GM12878 (cell line): ENCODE results near the gene TARBP1. TPM values are rescaled to one million over a fixed set of nuclear protein-coding genes. Genes with fewer than 3 reads are reported as not detected.

Source experiments
- ATAC-seq: fragments of 200-7000 bp; cut with Tn5 transposase; 3 replicates; pipeline ENCODE4 v1.9.1; 2020; ENCODE audit warnings: mild to moderate bottlenecking, moderate library complexity
- BruUV-seq: library from RNA; stranded (reverse); fragments of 400-500 nt; replicated peaks from 2 replicates; lab custom pipeline; 2021; lab: Mats Ljungman, UMichigan
- CTCF ChIA-PET: fragments of 300-600 bp; sonication (Branson Sonifier 250); formaldehyde crosslinking; extraction: SDS; loops from one replicate; lab custom pipeline; 2021; ENCODE audit warnings: inconsistent platforms; lab: Yijun Ruan, JAX
- POLR2A ChIA-PET: fragments of 350-600 bp; formaldehyde crosslinking; extraction: SDS; loops from one replicate; lab custom pipeline; 2021; ENCODE audit warnings: inconsistent platforms; lab: Charles Lee
- RAD21 ChIA-PET: fragments of 300-600 bp; sonication (Branson Sonifier 250); formaldehyde crosslinking; loops from one replicate; lab custom pipeline; 2023; ENCODE audit warnings: antibody characterized with exemption; ENCODE audit not compliant: unreplicated experiment; lab: Charles Lee
- SMC1A ChIA-PET: fragments of 300-600 bp; sonication (Branson Sonifier 250); formaldehyde crosslinking; loops from one replicate; lab custom pipeline; 2023; ENCODE audit not compliant: unreplicated experiment, uncharacterized antibody; lab: Charles Lee
- DNase-seq: peaks from one replicate; pipeline ENCODE4 v3.0.0-alpha.2; 2011; ENCODE audit warnings: low read depth, low spot score
- FAIRE-seq: peaks from 3 replicates; lab custom pipeline; 2011; peaks lifted over from hg19 to GRCh38; lab: Jason Lieb, UNC
- H2AFZ ChIP-seq: 2 replicates; pipeline ENCODE4 v1.6.0; 2011; ENCODE audit warnings: low read depth, low read length, control low read depth; ENCODE audit not compliant: control insufficient read depth
- H3K27ac ChIP-seq: 2 replicates; pipeline ENCODE4 v1.5.1; 2011; ENCODE audit warnings: control low read depth; ENCODE audit not compliant: control insufficient read depth, insufficient read depth
- H3K27me3 ChIP-seq, 2 experiments: replicated peaks in 1 of 2; 2 replicates each; pipeline versions ENCODE4 v1.6.0 to v1.6.1; 2011; ENCODE audit warnings: low read length in 1 of 2; ENCODE audit not compliant: control insufficient read depth in 2 of 2, insufficient read depth in 2 of 2
- H3K36me3 ChIP-seq, 2 experiments: 2 replicates each; pipeline ENCODE4 v1.5.1; 2011; ENCODE audit warnings: low read length in 1 of 2; ENCODE audit not compliant: control insufficient read depth in 2 of 2, insufficient read depth in 2 of 2
- H3K4me1 ChIP-seq: 2 replicates; pipeline ENCODE4 v1.6.1; 2011; ENCODE audit warnings: mild to moderate bottlenecking, low read length, moderate library complexity, mixed read lengths; ENCODE audit not compliant: control insufficient read depth, insufficient read depth
- H3K4me2 ChIP-seq: 2 replicates; pipeline ENCODE4 v1.6.0; 2011; ENCODE audit warnings: control low read depth; ENCODE audit not compliant: control insufficient read depth, insufficient read depth
- H3K4me3 ChIP-seq: fragments of 200-600 bp; sonication (generic); 2 replicates; pipeline ENCODE4 v1.5.1; 2016
- H3K79me2 ChIP-seq: 2 replicates; pipeline ENCODE4 v1.6.0; 2011; ENCODE audit warnings: low read length; ENCODE audit not compliant: control insufficient read depth, insufficient read depth
- H3K9ac ChIP-seq: 2 replicates; pipeline ENCODE4 v1.8.0; 2011; ENCODE audit warnings: low read length, control low read depth, mixed read lengths; ENCODE audit not compliant: control insufficient read depth, insufficient read depth
- H3K9me3 ChIP-seq: replicated peaks from 3 replicates; pipeline ENCODE4 v1.5.1; 2011; ENCODE audit warnings: mild to moderate bottlenecking, low read length; ENCODE audit not compliant: control insufficient read depth, insufficient read depth
- H4K20me1 ChIP-seq: 2 replicates; pipeline ENCODE4 v1.6.0; 2011; ENCODE audit not compliant: control insufficient read depth, insufficient read depth
- BACH1 ChIP-seq: fragments of 450-650 bp; IDR thresholded peaks from 2 replicates; pipeline ENCODE4 v1.6.1; 2017; ENCODE audit warnings: mild to moderate bottlenecking, borderline replicate concordance
- EED ChIP-seq: sonication (generic); IDR thresholded peaks from 2 replicates; pipeline ENCODE4 v1.6.1; 2016; ENCODE audit warnings: antibody characterized with exemption, low read depth
- IKZF1 ChIP-seq: fragments of 450-650 bp; conservative IDR thresholded peaks from 2 replicates; pipeline ENCODE4 v1.6.1; 2017; ENCODE audit warnings: antibody characterized with exemption, mild to moderate bottlenecking
- IKZF2 ChIP-seq, 2 experiments: fragments of 450-650 bp; IDR thresholded peaks; 2 replicates each; pipeline ENCODE4 v1.6.1; 2017; ENCODE audit warnings: mild to moderate bottlenecking in 2 of 2, moderate library complexity in 2 of 2
- MEF2B ChIP-seq: fragments of 450-650 bp; IDR thresholded peaks from 2 replicates; pipeline ENCODE4 v1.6.1; 2018; ENCODE audit warnings: mild to moderate bottlenecking, moderate library complexity; ENCODE audit not compliant: partially characterized antibody, poor library complexity, severe bottlenecking
- RELB ChIP-seq: fragments of 450-650 bp; IDR thresholded peaks from 2 replicates; pipeline ENCODE4 v1.6.1; 2017; ENCODE audit warnings: low read depth, mild to moderate bottlenecking, moderate library complexity
- RUNX3 ChIP-seq: IDR thresholded peaks from 2 replicates; pipeline ENCODE4 v1.6.1; 2012; ENCODE audit warnings: low read length, inconsistent platforms
- SMARCA5 ChIP-seq: fragments of 450-650 bp; IDR thresholded peaks from 2 replicates; pipeline ENCODE4 v1.6.1; 2017; ENCODE audit warnings: mild to moderate bottlenecking
- SPI1 ChIP-seq: IDR thresholded peaks from 2 replicates; pipeline ENCODE4 v1.6.1; 2011; ENCODE audit warnings: low read depth, mild to moderate bottlenecking, low read length, moderate library complexity, borderline replicate concordance; ENCODE audit not compliant: insufficient read depth
- STAT3 ChIP-seq: IDR thresholded peaks from 2 replicates; pipeline ENCODE4 v1.6.1; 2011; ENCODE audit warnings: low read depth, low read length, improper control_type of control experiment
- ZNF592 ChIP-seq: fragments of 450-650 bp; IDR thresholded peaks from 2 replicates; pipeline ENCODE4 v1.6.1; 2017; ENCODE audit warnings: mild to moderate bottlenecking, moderate library complexity
- ZNF687 ChIP-seq: fragments of 450-650 bp; IDR thresholded peaks from 2 replicates; pipeline ENCODE4 v1.6.1; 2017; ENCODE audit warnings: mild to moderate bottlenecking, moderate library complexity
- WGBS: methylation state at CpG from one replicate; pipeline ENCODE4 v1.1.6; 2016; ENCODE audit warnings: low lambda C conversion rate; ENCODE audit not compliant: insufficient replicate concordance, insufficient coverage; ENCODE audit errors: missing lambda C conversion rate; 5-methylcytosine and 5-hydroxymethylcytosine counted together
- in situ Hi-C: fragments of 300-500 bp; cut with MboI; formaldehyde crosslinking; loops from 9 replicates; pipeline ENCODE4 v1.14.3; 2018; ENCODE audit warnings: mixed read lengths
- intact Hi-C: fragments of 100-400 bp; cut with micrococcal nuclease; formaldehyde crosslinking; loops from one replicate; pipeline ENCODE4 v1.14.2; 2022; ENCODE audit not compliant: unreplicated experiment
- polyA plus RNA-seq, 11 experiments: library from polyadenylated mRNA; depleted of rRNA in 4 of 11; unstranded in 6 of 11; stranded (reverse) in 5 of 11; fragments of >200 nt; fragmentation: Nextera tagmentation in 4 of 11; fragmentation: Illumina TruSeq in 1 of 11; extraction: Ambion mirVana in 4 of 11; extraction: Trizol in 1 of 11; gene quantifications; 1 replicate in 1 of 11; 2 replicates in 10 of 11; pipeline versions ENCODE4 v1.2.1 to v1.2.3, GENCODE V29; 2011 to 2016; ENCODE audit warnings: inconsistent platforms in 2 of 11, missing spikeins in 2 of 11, low read depth in 1 of 11
- total RNA-seq, 4 experiments: library from RNA; depleted of rRNA in 3 of 4; stranded (reverse); fragments of >200 nt in 3 of 4; fragmentation: Illumina TruSeq in 1 of 4; extraction: Trizol in 1 of 4; gene quantifications; 2 replicates each; pipeline versions ENCODE4 v1.2.1 to v1.2.3, GENCODE V29; 2013 to 2021

Gene TARBP1
- total and polyA plus RNA-seq, 10 of the 15 experiments (the other 5 are each of a cell fraction or from before 2014, with no cell fraction given) = 10.8 to 94.4 (median 35.3) TPM

GRCh38 chr1:234473118-234473517, 5.9 kb downstream of the TARBP1 start:
- H2AFZ ChIP-seq = peak overlapping the region; percentile 50
- peaks cover 21% of the 10 kb centered on the region for H3K4me1 ChIP-seq
- H3K4me3 ChIP-seq = peak overlapping the region; percentile 14
- in situ Hi-C loops = no loop called here
- peak overlapping the region; percentile 53 for H3K9ac ChIP-seq
- ChIA-PET RAD21 (interaction anchor here (0.7 kb wide), 1 partner anchor 12 kb away, joined by 3 read pairs; no protein-coding TSS in a partner anchor), CTCF (no interaction called here), POLR2A (interaction anchor here (0.5 to 1.1 kb wide), 2 partner anchors 26 to 42 kb away, joined by 3 to 4 read pairs; no protein-coding TSS in a partner anchor), SMC1A (interaction anchor here (0.6 to 1.9 kb wide), 3 partner anchors 11 to 98 kb away, joined by 3 to 4 read pairs (median 4); no protein-coding TSS in a partner anchor)
- peak overlapping the region; percentile 73 for H3K27ac ChIP-seq
- no peaks in the 10 kb centered on the region for H4K20me1 ChIP-seq
- no peaks in the 10 kb centered on the region for H3K9me3 ChIP-seq
- H3K27me3 ChIP-seq = no peaks in the 10 kb centered on the region
- WGBS = 10% methylated on average over 3 of the region's 3 CpGs
- H3K4me2 ChIP-seq = peak overlapping the region; percentile 75
- peaks cover 54% of the 10 kb centered on the region for H3K79me2 ChIP-seq
- DNase-seq (no peak), FAIRE-seq (peak; percentile 57), ATAC-seq (peak; percentile 46)
- no TSS peak for BruUV-seq
- intact Hi-C loops = loop anchor here (10.0 kb wide), 1 partner anchor 258 kb away; no protein-coding TSS in a partner anchor
- TF ChIP-seq SMARCA5 = no peak
- peak in 1 of 2 experiments; percentile 39; a peak in 1 of 4 replicates for TF ChIP-seq IKZF2 (IDR thresholded peaks at IDR 0.05)
- TF ChIP-seq BACH1 = 0 out of 2 replicates have a peak, but pooled peaks have one; percentile 19
- no peak for TF ChIP-seq ZNF592
- 0 out of 2 replicates have a peak, but pooled peaks have one; percentile 13 for TF ChIP-seq RELB
- no peak for TF ChIP-seq MEF2B
- 0 out of 2 replicates have a peak, but pooled peaks have one; percentile 60 for TF ChIP-seq STAT3
- peak; percentile 24; the same call in 1 of the 2 replicates for TF ChIP-seq RUNX3
- TF ChIP-seq SPI1 = 0 out of 2 replicates have a peak, but pooled peaks have one; percentile 19
- 0 out of 2 replicates have a peak, but pooled peaks have one; percentile 23 for TF ChIP-seq EED
- TF ChIP-seq ZNF687 = 0 out of 2 replicates have a peak, but pooled peaks have one; percentile 26
- peak; percentile 40 for TF ChIP-seq IKZF1
- no peaks in the 10 kb centered on the region; a peak in 1 of 4 replicates for H3K36me3 ChIP-seq
